GM19193 (cell line): ENCODE data around the gene PRTN3.

Source experiments
- POLR2A ChIP-seq: IDR thresholded peaks from 4 replicates; pipeline ENCODE4 v1.6.1; 2011; ENCODE audit not compliant: insufficient read depth, insufficient read length; ENCODE audit errors: extremely low read depth

Gene PRTN3

DNA sequence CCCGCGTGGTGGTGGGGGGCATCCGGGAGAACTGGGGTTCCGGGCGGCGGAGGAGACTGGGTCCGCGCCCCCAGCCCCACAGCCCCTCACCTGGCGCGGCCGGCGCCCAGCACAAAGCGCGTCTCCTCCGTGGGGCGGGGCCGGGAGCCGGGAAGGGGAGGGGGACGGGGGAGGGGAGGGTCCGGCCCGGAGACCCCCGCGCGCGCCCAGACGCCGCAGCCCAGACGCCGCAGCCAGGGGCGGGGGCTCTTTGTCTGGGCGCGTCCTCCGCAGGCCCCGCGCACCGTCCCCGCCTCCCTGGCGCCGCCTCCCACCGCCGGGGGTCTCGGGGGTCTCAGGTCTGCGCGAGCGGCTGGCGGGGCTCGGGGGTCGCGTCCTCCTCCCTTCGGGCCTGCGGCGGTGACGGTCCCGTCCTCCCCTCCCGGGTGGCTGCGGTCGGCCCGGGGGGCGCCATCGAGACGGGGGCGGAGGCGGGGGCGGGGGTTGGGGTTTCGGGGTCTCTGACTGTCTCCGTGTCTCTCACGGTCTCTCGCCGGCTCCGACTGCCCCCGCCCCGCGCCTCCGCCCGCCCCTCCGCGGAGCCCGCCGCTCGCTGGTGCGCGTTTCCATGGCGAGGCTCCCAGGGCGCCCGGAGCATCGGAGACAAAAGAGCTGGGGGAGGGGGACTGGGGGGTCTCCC is 18.8 kb upstream of the PRTN3 start, which contains the start of gene PLPPR3:
Gene PLPPR3 (minus strand): TSS at position 131 of the 679 bp plus-strand sequence. CDS start 396 bp downstream, outside the sequence.
- no peak for TF ChIP-seq POLR2A

DNA sequence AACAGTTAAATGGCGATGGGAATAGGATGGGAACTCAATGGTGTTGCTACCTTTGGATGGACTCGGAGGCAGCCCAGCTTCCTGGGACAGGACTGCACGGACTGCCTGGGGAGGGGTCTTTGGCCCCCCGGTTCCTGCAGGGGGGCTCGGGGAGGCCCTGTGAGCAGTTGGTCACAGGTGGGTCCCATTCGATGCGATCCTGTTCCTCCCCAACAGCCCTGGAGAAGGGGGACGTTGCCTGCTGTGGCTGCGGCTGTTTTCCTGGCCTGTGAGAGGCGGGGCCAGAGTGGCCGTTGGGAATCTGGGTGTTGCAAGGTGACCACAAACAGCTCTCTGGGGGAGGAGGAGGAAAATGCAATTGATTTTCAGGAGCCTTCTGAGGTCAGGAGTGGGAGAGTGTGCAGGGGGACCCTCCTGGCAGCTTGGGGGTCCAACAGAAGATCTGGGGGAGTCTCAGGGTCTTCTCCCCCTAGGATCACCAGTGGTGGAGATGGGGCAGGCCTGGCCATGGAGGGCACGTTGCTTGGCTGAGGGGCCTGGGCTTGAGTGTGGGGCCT is 17.2 kb upstream of the PRTN3 start:
- no peak for TF ChIP-seq POLR2A

DNA sequence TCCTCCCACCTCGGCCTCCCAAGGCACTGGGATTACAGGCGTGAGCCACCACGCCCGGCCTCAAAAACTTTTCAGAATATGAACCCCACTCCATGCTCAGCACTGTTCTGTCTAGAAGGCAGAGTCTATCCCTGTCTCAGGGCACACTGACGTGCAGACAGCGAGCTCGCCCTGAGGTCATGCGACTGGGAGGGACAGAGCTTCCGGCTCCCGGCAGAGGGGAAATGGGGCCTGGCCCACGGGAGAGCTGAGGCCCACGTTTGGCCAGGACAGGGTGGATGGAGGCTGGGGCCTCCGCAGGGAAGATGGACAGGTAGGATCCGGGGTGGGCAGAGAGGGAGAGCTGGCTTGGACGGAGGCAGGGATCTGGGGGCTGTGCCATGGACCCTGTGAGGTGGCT is 15.9 kb upstream of the PRTN3 start:
- TF ChIP-seq POLR2A, result no peak

DNA sequence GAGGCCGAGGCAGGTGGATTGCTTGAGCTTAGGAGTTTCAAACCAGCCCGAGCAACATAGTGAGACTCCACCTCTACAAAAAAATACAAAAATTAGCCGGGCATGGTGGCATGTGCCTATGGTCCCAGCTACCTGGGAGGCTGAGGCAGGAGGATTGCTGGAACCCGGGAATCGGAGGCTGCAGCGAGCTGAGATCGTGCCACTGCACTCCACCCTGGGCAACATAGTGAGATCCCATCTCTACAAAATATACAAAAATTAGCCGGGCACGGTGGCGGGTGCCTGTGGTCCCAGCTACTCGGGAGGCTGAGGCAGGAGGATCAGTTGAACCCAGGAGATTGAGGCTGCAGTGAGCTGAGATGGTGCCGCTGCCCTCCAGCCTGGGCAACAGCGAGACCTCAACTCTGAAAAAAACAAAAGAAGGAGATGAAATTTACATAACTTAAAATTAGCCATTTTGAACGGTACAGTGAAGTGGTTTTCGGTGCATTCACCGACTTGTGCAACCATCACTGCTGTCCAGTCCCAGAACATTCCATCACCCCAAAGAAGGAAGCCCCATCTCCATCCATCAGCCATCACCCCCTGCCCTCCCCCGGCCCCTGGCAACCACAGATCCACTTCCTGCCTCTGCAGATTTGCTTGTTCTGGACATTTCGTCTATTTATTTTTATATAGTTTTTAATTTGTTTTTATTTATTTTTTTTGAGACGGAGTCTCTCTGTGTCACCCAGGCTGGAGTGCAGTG is 14.7 kb upstream of the PRTN3 start:
- TF ChIP-seq POLR2A, result no peak

DNA sequence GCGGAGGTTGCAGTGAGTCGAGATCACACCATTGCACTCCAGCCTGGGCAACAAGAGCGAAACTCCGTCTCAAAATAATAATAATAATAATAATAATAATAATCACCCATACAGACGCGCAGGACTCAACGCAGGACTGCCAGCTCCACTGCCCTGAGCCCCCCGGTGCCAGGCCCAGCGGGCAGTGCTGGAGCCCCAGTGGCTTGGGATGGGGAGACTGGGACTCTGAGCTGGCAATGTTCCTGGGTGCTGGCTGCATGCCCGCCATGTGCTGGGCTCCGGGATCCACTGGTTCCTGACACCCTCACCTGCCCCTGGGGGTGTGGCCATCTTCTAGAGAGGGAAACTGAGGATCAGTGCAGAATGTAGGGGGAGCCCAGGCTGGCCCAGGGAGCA is 13.5 kb upstream of the PRTN3 start:
- no peak for TF ChIP-seq POLR2A

DNA sequence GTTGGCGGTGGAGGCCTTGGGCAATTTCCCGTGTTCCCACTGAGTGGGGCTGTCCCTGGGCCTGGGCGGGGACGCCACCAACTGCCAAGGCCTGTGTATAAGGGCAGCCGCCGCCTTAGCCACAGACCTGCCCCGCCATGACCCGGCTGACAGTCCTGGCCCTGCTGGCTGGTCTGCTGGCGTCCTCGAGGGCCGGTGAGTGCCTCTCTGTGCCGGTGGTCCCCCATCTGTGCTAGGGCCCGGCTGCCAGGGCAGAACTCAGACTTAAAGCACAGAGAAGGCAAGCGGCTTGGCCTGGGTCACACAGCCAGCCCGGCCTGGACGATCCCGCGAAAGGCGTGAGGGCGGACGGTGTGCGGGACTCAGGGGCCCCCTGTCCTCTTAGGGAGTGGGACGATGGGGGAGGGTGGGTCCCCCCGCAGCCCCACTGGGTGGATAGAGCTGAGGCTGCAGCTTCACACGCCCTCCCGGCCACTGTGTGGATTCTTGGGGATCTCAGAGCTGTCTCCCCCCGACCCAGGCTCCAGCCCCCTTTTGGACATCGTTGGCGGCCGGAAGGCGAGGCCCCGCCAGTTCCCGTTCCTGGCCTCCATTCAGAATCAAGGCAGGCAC is 13.0 kb upstream of the PRTN3 start, which contains the start of gene AZU1:
Gene AZU1 (plus strand): TSS at position 128 of the 612 bp plus-strand sequence. CDS start 10 bp downstream, at position 138.
- TF ChIP-seq POLR2A, result no peak

DNA sequence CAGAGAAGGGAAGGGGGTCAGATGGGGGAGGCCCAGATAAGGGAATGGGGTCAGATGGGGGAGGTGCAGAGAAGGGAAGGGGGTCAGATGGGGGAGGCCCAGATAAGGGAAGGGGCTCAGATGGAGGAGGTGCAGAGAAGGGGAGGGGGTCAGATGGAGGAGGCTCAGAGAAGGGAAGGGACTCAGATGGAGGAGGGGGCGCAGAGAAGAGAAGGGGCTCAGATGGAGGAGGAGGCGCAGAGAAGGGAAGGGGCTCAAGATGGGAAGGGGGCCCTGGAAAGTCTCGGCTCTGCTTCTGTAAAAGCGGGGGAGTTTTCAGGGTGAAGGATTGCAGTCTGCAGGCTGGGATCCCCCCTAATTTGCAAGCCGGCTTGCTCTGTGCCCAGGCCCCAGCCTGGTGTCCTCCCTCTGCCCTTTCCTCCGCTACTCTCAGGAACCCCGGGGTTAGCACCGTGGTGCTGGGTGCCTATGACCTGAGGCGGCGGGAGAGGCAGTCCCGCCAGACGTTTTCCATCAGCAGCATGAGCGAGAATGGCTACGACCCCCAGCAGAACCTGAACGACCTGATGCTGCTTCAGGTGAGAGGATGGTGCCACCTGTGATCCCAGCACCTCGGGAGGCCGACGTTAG is 11.6 kb upstream of the PRTN3 start:
- TF ChIP-seq POLR2A, result no peak

DNA sequence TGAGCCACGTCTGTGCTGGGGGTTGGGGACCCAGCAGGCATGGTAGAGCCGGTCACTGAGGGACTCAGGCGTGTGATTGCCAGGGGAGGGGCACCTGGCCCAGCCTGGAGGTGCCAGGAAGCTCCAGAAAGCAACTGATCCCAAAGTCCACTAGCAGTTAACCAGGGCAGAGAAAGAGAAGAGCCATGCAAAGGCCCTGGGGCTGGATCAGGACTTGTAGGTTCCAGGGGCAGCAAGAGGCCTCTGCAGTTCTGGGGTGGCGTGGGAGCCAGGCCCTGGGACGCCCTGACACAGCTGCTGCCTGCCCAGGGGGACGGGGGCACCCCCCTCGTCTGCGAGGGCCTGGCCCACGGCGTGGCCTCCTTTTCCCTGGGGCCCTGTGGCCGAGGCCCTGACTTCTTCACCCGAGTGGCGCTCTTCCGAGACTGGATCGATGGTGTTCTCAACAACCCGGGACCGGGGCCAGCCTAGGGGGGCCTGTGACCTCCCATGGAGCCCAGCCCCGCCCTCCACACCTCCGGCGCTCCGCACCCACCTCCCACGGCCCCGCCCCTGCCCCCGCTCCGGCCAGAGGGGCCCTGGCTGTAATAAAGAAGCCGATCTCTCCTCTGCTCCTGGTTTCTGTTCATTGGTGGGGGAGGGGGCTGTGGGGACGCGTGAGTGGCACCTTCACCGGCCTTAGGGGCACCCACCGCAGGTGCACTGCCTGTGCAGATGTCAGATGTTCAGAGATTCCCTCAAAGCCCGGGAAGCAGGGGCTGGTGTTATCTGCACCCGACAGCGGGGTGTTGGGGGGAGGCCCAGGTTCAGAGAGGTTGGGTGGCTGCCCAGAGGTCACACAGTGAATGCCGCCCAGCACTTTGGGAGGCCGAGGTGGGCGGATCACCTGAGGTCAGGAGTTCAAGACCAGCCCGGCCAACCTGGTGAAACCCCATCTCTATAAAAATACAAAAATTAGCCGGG is 9.1 kb upstream of the PRTN3 start:
- TF ChIP-seq POLR2A, result no peak

DNA sequence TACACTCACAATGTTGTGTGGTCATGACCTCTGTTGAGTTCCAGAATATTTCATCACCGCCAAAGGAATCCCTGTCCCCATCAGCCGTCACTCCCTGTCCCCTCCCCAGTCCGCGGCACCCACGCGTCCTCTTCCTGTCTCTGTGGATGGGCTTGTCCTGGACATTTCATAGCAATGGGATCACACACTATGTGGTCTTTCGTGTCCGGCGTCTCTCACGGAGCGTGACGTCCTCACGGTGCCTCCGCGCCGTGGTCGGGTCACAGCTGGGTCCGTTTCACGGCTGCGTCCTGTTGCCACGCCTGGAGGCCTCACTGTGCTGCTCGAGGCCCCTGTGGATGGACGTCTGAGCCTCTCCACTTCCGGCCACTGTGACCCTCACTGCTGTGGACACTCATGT is 6.6 kb upstream of the PRTN3 start:
- TF ChIP-seq POLR2A, result no peak

DNA sequence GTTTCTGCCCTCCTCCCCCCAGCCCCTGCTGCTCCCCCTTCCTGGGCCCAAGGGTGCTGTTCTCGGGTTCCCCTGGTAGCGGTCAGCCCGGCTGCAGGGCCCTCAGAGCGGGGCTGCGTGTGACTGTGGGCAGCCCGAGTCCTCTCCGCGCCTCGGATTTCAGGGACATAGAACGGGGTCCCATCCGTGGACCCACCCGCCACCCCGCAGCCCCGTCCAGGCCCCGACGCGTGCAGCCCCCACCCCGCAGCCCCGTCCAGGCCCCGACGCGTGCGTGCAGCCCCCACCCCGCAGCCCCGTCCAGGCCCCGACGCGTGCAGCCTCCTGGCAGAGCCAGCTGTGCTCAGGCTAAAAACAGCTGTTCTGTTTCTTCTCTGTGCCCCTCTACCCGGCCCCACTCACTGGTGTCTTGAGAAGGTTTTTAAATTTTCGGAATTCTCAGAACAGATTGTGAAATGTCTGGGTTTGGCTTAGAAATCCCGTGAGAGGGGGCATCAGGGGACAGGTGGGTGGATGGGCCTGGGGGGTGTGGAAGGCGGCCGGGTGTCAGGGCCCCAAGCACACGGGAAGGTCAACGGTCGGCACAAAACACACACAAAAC is 5.5 kb upstream of the PRTN3 start:
- TF ChIP-seq POLR2A, result no peak

DNA sequence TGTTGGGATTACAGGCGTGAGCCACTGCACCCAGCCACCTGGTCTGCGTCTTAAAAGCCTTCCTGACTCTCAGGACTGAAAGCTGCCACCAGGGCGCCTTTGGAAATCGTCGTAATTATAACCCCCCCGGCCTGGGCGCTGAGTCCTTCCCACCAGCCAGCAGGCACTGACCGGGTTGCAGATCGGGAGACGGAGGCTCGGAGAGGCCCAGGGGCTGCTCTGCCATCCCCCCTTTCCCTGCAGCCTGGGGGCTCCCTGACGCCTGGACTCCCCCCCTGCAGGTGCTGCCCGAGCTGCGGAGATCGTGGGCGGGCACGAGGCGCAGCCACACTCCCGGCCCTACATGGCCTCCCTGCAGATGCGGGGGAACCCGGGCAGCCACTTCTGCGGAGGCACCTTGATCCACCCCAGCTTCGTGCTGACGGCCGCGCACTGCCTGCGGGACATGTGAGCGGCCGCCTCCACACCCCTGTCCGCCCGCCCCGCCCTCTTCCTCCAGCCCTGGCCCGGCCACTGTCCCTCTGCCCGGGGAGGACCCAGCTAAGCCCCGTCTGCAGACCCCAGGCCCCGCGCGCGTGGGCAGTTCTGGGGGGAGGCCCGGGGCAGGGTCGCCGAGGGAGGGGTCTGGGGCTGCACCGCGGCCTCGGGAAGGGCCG is 2.5 kb downstream of the PRTN3 start:
- no peak for TF ChIP-seq POLR2A

DNA sequence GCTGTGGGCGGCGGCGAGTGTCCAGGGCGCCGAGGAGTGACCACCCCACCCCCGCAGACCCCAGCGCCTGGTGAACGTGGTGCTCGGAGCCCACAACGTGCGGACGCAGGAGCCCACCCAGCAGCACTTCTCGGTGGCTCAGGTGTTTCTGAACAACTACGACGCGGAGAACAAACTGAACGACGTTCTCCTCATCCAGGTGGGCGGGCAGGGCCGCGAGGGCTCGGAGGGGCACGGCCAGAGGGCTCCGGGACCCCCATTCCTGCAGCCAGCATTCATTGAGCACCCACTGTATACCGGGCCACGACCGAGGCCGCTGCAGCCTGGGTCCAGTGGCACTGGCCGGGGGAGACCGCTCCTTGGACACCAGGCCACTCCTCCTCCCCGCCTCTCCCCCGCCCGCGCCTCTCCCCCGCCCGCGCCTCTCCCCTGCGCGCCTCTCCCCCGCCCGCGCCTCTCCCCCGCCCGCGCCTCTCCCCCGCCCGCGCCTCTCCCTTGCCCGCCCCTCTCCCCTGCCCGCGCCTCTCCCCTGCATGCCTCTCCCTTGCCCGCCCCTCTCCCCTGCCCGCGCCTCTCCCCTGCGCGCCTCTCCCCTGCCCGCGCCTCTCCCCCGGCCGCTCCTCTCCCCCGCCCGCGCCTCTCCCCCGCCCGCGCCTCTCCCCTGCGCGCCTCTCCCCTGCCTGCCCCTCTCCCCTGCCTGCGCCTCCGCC is 3.2 kb downstream of the PRTN3 start:
- no peak for TF ChIP-seq POLR2A
